Ovary (tissue), 3 donors: ENCODE measurements around the gene SLC37A1.

ENCODE experiments used
- CTCF ChIP-seq, 3 donors: fragments of 450-650 bp in 2 of 3; fragments of 200-600 bp in 1 of 3; IDR thresholded peaks; one replicate each; pipeline versions ENCODE4 v1.5.1 to v1.8.0; 2016 to 2022; ENCODE audit warnings: antibody characterized with exemption in 3 of 3, mild to moderate bottlenecking in 1 of 3
- EP300 ChIP-seq: sonication (generic); formaldehyde crosslinking; IDR thresholded peaks from one replicate; pipeline ENCODE4 v1.6.1; 2017; ENCODE audit warnings: antibody characterized with exemption
- POLR2A ChIP-seq: fragments of 450-650 bp; IDR thresholded peaks from one replicate; pipeline ENCODE4 v1.6.1; 2017; ENCODE audit warnings: antibody characterized with exemption, mild to moderate bottlenecking, moderate library complexity
- donor health status: DM: no; HTN: no; CAD: no.

GRCh38 chr21:42570362-42570761, 56.7 kb downstream of the SLC37A1 start:
- no peak for TF ChIP-seq CTCF (IDR thresholded peaks at IDR 0.05)
- no peak for TF ChIP-seq POLR2A
- TF ChIP-seq EP300, result no peak
